ENCODE data around the gene SUSD5.
A peak's percentile ranks its signal among the peaks of the same experiment; 100 is the strongest.

- TF ChIP-seq CTCF (IDR thresholded peaks at IDR 0.05; ENCODE audit: poor library complexity) = peak; percentile 83
- TF ChIP-seq EZH2phosphoT487 (IDR thresholded peaks at IDR 0.05; ENCODE audit: low read depth, severe bottlenecking, unreplicated experiment) = no peak
Observed at GRCh38 chr3:33131331-33132018, 87.1 kb downstream of the SUSD5 start.
